ENCODE results near the gene BCDIN3D. TPM values are rescaled to one million over a fixed set of nuclear protein-coding genes. Genes with fewer than 3 reads are reported as not detected.

Gene BCDIN3D
- total and polyA plus RNA-seq, 3 donors from 2014 or later: 4.9 to 5.8 (median 5.1) TPM

- H3K4me3 ChIP-seq: no peak overlapping the region
- intact Hi-C loops (cut with DNase I; ENCODE audit: low total_unique reads): no loop called here
- WGBS, 2 donors: 63 to 69% methylated on average over 2 of the region's 2 CpGs
- peaks cover 20% of the 10 kb centered on the region for H3K4me1 ChIP-seq
- H3K9me3 ChIP-seq: no peaks in the 10 kb centered on the region
- H3K27me3 ChIP-seq: no peaks in the 10 kb centered on the region
- H3K27ac ChIP-seq: no peak overlapping the region
- no peak for TF ChIP-seq CTCF (IDR thresholded peaks at IDR 0.05)
- TF ChIP-seq POLR2A (IDR thresholded peaks at IDR 0.05): no peak
- DNase-seq: no peak
- H3K36me3 ChIP-seq (ENCODE audit: low read depth, missing control alignments): no peaks in the 10 kb centered on the region
Observed at GRCh38 chr12:49797449-49797776, 45.5 kb downstream of the BCDIN3D start.

GRCh38 chr12:49796606-49797448 is 46.1 kb downstream of the BCDIN3D start:
- no peak overlapping the region for H3K27ac ChIP-seq
- DNase-seq: peak; percentile 35
- WGBS, 2 donors: 65% methylated on average over 16 of the region's 17 CpGs; no CpG with 5 or more reads in 1 of the 2 donors

GRCh38 chr12:49796155-49796554 is 46.8 kb downstream of the BCDIN3D start:
- 75 to 95% methylated on average over 8 to 12 of the region's 12 CpGs for WGBS, 2 donors
- TF ChIP-seq POLR2A (IDR thresholded peaks at IDR 0.05): no peak
- TF ChIP-seq CTCF (IDR thresholded peaks at IDR 0.05): no peak
- no peaks in the 10 kb centered on the region for H3K9me3 ChIP-seq
- no peak overlapping the region for H3K4me3 ChIP-seq
- H3K4me1 ChIP-seq: peaks cover 20% of the 10 kb centered on the region
- intact Hi-C loops (cut with DNase I; ENCODE audit: low total_unique reads): no loop called here
- no peak for DNase-seq
- H3K27ac ChIP-seq: no peak overlapping the region
- H3K36me3 ChIP-seq (ENCODE audit: low read depth, missing control alignments): no peaks in the 10 kb centered on the region
- H3K27me3 ChIP-seq: no peaks in the 10 kb centered on the region

More at GRCh38 chr12:49796606-49797448, 46.1 kb downstream of the BCDIN3D start:
- Histone ChIP-seq H3K36me3 (ENCODE audit: low read depth, missing control alignments) (no peaks in the 10 kb centered on the region), H3K4me3 (no peak overlapping the region), H3K9me3 (no peaks in the 10 kb centered on the region), H3K4me1 (peaks cover 20% of the 10 kb centered on the region), H3K27me3 (no peaks in the 10 kb centered on the region)
- intact Hi-C loops (cut with DNase I; ENCODE audit: low total_unique reads): no loop called here
- TF ChIP-seq POLR2A (IDR thresholded peaks at IDR 0.05): no peak
- no peak for TF ChIP-seq CTCF (IDR thresholded peaks at IDR 0.05)

GRCh38 chr12:49795654-49796105 is 47.2 kb downstream of the BCDIN3D start:
- no peaks in the 10 kb centered on the region for H3K9me3 ChIP-seq
- no peak overlapping the region for H3K4me3 ChIP-seq
- intact Hi-C loops (cut with DNase I; ENCODE audit: low total_unique reads): no loop called here
- H3K4me1 ChIP-seq: peaks cover 20% of the 10 kb centered on the region
- DNase-seq: no peak
- H3K36me3 ChIP-seq (ENCODE audit: low read depth, missing control alignments): no peaks in the 10 kb centered on the region
- 94% methylated on average over 10 to 11 of the region's 12 CpGs for WGBS, 2 donors
- TF ChIP-seq POLR2A (IDR thresholded peaks at IDR 0.05) (no peak), CTCF (IDR thresholded peaks at IDR 0.05) (no peak)
- no peaks in the 10 kb centered on the region for H3K27me3 ChIP-seq
- no peak overlapping the region for H3K27ac ChIP-seq
